ENCODE results near the gene ADAM19.
A peak's percentile ranks its signal among the peaks of the same experiment; 100 is the strongest.

Gene ADAM19

DNA sequence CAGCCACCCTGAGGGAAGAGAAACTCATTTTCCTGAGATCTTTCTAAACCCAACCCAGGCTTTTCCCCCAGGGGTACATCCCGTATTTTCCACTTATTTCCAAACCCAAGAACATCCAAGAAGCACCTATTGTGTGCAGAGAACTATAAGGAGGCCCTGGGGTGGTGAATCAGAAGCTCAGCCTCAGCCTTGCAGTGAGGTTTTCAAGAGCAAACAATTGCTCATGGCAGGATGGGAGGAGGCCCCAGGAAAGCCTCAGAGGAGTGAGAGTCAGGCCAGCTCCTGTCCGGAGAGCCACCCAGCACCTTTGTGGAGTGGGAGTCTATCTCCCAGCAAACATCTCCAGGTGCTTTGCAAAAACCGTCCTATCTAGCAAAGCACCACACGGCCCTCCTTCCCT, 96.4 kb downstream of the ADAM19 start:
- Mint-ChIP-seq H3K4me3 (no peak overlapping the region), H3K4me1 (peaks cover 45% of the 10 kb centered on the region), H3K9me3 (no peaks in the 10 kb centered on the region), H3K27me3 (no peaks in the 10 kb centered on the region), H3K36me3 (peaks cover 50% of the 10 kb centered on the region), H3K27ac (peak overlapping the region; percentile 97)
- ATAC-seq (ENCODE audit: low read depth), result no peak
- no peak for DNase-seq (ENCODE audit: low spot score in 2 of 2)

GRCh38 chr5:157478726-157479125, 96.8 kb downstream of the ADAM19 start:
- DNase-seq (ENCODE audit: low spot score in 2 of 2), result no peak
- peaks cover 43% of the 10 kb centered on the region for H3K4me1 Mint-ChIP-seq
- no peak for ATAC-seq (ENCODE audit: low read depth)
- peak overlapping the region; percentile 97 for H3K27ac Mint-ChIP-seq
- H3K9me3 Mint-ChIP-seq, result no peaks in the 10 kb centered on the region
- H3K36me3 Mint-ChIP-seq, result peaks cover 48% of the 10 kb centered on the region
- no peaks in the 10 kb centered on the region for H3K27me3 Mint-ChIP-seq
- H3K4me3 Mint-ChIP-seq, result no peak overlapping the region

GRCh38 chr5:157477814-157478494, 97.6 kb downstream of the ADAM19 start:
- DNase-seq (ENCODE audit: low spot score in 2 of 2), result no peak
- H3K4me1 Mint-ChIP-seq, result peaks cover 47% of the 10 kb centered on the region
- H3K9me3 Mint-ChIP-seq, result no peaks in the 10 kb centered on the region
- no peaks in the 10 kb centered on the region for H3K27me3 Mint-ChIP-seq
- peaks cover 50% of the 10 kb centered on the region for H3K36me3 Mint-ChIP-seq
- no peak overlapping the region for H3K4me3 Mint-ChIP-seq
- H3K27ac Mint-ChIP-seq, result peak overlapping the region; percentile 97
- ATAC-seq (ENCODE audit: low read depth), result no peak

DNA sequence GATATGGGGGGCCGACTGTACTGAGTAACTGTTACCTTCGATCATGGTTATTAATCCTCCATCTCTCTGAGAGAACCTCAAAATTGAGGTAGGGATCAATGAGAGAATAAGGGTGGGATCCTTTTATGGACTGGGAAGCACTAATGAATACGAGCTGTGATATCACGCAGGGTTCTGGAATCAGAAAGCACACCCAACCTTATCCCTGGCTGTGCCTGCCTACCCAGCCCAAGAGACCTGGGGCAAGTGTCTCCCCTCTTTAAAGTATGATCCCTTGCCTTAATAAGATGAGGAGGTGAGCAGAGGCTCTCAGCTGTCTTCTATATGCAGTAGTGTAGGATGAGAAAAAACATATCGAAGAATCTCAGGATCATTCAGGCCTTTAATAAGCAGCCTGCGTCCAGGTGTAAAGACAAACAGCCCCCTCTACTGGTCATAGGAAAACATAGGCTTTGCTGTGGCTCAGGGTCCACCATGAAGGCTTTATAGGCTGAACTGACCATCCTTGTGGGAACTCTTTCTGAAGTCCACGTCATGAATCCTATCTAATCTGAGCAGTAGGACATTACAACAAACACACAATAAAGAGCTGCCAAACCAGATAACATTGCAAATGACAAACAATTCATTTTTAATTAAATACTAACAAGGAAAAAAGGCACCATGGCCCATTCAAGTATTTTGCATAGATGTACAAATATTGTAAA, 98.7 kb downstream of the ADAM19 start:
- Mint-ChIP-seq H3K27me3 (no peaks in the 10 kb centered on the region), H3K4me1 (peaks cover 50% of the 10 kb centered on the region), H3K9me3 (no peaks in the 10 kb centered on the region), H3K36me3 (peaks cover 51% of the 10 kb centered on the region), H3K27ac (peak overlapping the region; percentile 63), H3K4me3 (no peak overlapping the region)
- DNase-seq (ENCODE audit: low spot score in 2 of 2), result peak in 1 of 2 donors; percentile 43
- ATAC-seq (ENCODE audit: low read depth), result peak; percentile 23

- no peaks in the 10 kb centered on the region for H3K9me3 Mint-ChIP-seq
- DNase-seq (ENCODE audit: low spot score in 2 of 2), result no peak
- peak overlapping the region; percentile 88 for H3K27ac Mint-ChIP-seq
- H3K27me3 Mint-ChIP-seq, result no peaks in the 10 kb centered on the region
- no peak overlapping the region for H3K4me3 Mint-ChIP-seq
- peaks cover 50% of the 10 kb centered on the region for H3K4me1 Mint-ChIP-seq
- peaks cover 49% of the 10 kb centered on the region for H3K36me3 Mint-ChIP-seq
- no peak for ATAC-seq (ENCODE audit: low read depth)
Measured at GRCh38 chr5:157475432-157475831, 100.1 kb downstream of the ADAM19 start.

- DNase-seq (ENCODE audit: low spot score in 2 of 2) (no peak), ATAC-seq (ENCODE audit: low read depth) (no peak)
- no peaks in the 10 kb centered on the region for H3K9me3 Mint-ChIP-seq
- peaks cover 43% of the 10 kb centered on the region for H3K4me1 Mint-ChIP-seq
- H3K36me3 Mint-ChIP-seq, result peaks cover 48% of the 10 kb centered on the region
- H3K27me3 Mint-ChIP-seq, result no peaks in the 10 kb centered on the region
- peak overlapping the region; percentile 88 for H3K27ac Mint-ChIP-seq
- H3K4me3 Mint-ChIP-seq, result no peak overlapping the region
Measured at GRCh38 chr5:157473383-157474320, 101.9 kb downstream of the ADAM19 start.

- peak overlapping the region; percentile 64 for H3K27ac Mint-ChIP-seq
- ATAC-seq (ENCODE audit: low read depth) (peak; percentile 41), DNase-seq (ENCODE audit: low spot score in 2 of 2) (no peak)
- H3K4me3 Mint-ChIP-seq, result no peak overlapping the region
- peaks cover 35% of the 10 kb centered on the region for H3K4me1 Mint-ChIP-seq
- no peaks in the 10 kb centered on the region for H3K27me3 Mint-ChIP-seq
- H3K9me3 Mint-ChIP-seq, result no peaks in the 10 kb centered on the region
- H3K36me3 Mint-ChIP-seq, result peaks cover 39% of the 10 kb centered on the region
Measured at GRCh38 chr5:157471709-157472108, 103.9 kb downstream of the ADAM19 start.

GRCh38 chr5:157470631-157471030, 104.9 kb downstream of the ADAM19 start:
- Mint-ChIP-seq H3K4me3 (no peak overlapping the region), H3K27me3 (no peaks in the 10 kb centered on the region), H3K36me3 (peaks cover 48% of the 10 kb centered on the region), H3K4me1 (peaks cover 41% of the 10 kb centered on the region), H3K27ac (peak overlapping the region; percentile 64), H3K9me3 (no peaks in the 10 kb centered on the region)
- no peak for DNase-seq (ENCODE audit: low spot score in 2 of 2)
- no peak for ATAC-seq (ENCODE audit: low read depth)

DNA sequence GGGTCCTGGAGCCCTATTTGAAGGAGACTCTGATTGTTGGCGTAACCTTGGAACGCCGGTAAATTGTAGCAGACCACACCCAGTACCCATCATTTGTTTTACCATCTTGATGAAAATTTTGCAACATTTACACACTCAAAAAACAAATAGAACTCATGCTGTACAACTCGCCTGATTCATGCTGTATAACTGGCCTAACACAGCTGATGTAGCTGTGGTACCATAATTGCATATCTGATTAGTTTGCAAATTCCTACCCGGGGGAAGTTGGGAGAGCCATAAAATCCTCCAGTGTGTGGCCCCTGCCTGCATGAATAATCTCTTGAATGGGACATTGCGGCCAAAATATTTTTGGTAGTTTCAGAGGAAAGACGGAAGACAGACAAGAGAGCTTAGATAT, 105.9 kb downstream of the ADAM19 start:
- DNase-seq (ENCODE audit: low spot score in 2 of 2) (no peak), ATAC-seq (ENCODE audit: low read depth) (no peak)
- no peaks in the 10 kb centered on the region for H3K27me3 Mint-ChIP-seq
- no peaks in the 10 kb centered on the region for H3K9me3 Mint-ChIP-seq
- peaks cover 38% of the 10 kb centered on the region for H3K4me1 Mint-ChIP-seq
- peaks cover 43% of the 10 kb centered on the region for H3K36me3 Mint-ChIP-seq
- no peak overlapping the region for H3K4me3 Mint-ChIP-seq
- peak overlapping the region; percentile 64 for H3K27ac Mint-ChIP-seq

DNA sequence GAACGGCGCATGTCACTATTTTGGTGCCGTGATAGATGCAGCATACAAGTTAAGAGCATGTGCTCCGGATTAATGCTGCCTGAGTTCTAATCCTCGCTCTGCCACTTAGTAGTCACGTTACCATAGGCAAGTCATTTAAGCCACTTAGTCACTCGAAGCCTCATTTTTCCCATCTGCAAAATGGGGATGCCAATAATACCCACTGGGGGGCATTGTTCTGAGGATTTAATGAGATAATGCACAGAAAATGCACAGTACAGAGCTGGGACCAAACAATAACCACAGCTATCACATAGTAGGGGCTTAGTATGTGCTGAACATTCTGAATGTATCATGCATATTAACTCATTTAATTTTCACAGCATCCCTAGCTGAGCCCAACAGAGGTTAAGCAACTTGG, 106.5 kb downstream of the ADAM19 start:
- Mint-ChIP-seq H3K36me3 (peaks cover 43% of the 10 kb centered on the region), H3K9me3 (no peaks in the 10 kb centered on the region), H3K27me3 (no peaks in the 10 kb centered on the region), H3K4me3 (no peak overlapping the region), H3K4me1 (peaks cover 44% of the 10 kb centered on the region), H3K27ac (no peak overlapping the region)
- ATAC-seq (ENCODE audit: low read depth) (no peak), DNase-seq (ENCODE audit: low spot score in 2 of 2) (no peak)

DNA sequence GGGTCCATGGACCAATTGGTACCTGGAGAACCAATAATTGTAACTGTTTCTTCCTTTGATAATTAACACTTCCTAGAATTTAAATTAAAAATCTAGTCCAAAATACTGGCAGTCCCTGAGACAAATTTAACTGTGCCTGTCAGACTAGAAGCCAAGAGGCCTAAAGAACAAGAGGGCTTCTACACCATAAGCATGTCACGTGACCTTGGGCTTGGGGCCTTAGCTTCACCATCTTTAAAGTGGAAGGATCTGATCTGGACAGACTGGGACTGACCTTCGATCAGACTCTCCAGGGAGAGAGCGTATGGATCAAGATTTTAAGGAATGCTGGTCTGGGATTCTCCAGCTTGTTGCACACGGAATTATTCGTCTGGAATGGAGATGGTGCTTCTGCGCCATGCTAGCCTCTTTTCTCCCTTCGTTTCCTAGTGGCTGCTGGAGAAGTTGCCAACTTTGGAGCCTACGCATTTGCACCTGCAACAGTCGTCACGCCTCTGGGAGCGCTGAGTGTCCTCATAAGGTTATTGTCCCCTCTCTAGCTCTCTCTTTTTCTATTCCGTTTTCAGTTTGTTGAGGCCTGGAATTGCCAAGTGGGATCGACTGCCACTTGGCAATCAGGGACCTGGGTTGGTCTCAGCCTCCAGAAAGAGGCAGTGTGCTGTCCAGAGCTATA, 107.1 kb downstream of the ADAM19 start:
- ATAC-seq (ENCODE audit: low read depth) (no peak), DNase-seq (ENCODE audit: low spot score in 2 of 2) (no peak)
- Mint-ChIP-seq H3K27ac (no peak overlapping the region), H3K4me3 (no peak overlapping the region), H3K27me3 (no peaks in the 10 kb centered on the region), H3K9me3 (no peaks in the 10 kb centered on the region), H3K4me1 (peaks cover 47% of the 10 kb centered on the region), H3K36me3 (peaks cover 43% of the 10 kb centered on the region)

- Mint-ChIP-seq H3K27me3 (no peaks in the 10 kb centered on the region), H3K9me3 (no peaks in the 10 kb centered on the region), H3K4me1 (peaks cover 41% of the 10 kb centered on the region), H3K36me3 (peaks cover 23% of the 10 kb centered on the region), H3K27ac (peak overlapping the region; percentile 17), H3K4me3 (no peak overlapping the region)
- no peak for DNase-seq (ENCODE audit: low spot score in 2 of 2)
- no peak for ATAC-seq (ENCODE audit: low read depth)
Measured at GRCh38 chr5:157464519-157465171, 110.9 kb downstream of the ADAM19 start.
